HEK293T (cell line): ENCODE results near the gene RFNG.

Experiments
- ARNT ChIP-seq: fragments of 450-650 bp; IDR thresholded peaks from 2 replicates; pipeline ENCODE4 v1.6.1; 2017; ENCODE audit warnings: mild to moderate bottlenecking
- BHLHE40 ChIP-seq: fragments of 450-650 bp; IDR thresholded peaks from 2 replicates; pipeline ENCODE4 v1.6.1; 2016; ENCODE audit warnings: mild to moderate bottlenecking, moderate library complexity, borderline replicate concordance
- CTBP1 ChIP-seq: fragments of 450-650 bp; IDR thresholded peaks from 2 replicates; pipeline ENCODE4 v1.6.1; 2016; ENCODE audit warnings: borderline replicate concordance
- ELF4 ChIP-seq: fragments of 450-650 bp; IDR thresholded peaks from 2 replicates; pipeline ENCODE4 v1.6.1; 2017; ENCODE audit warnings: antibody characterized with exemption
- FOXA1 ChIP-seq: fragments of 450-650 bp; IDR thresholded peaks from 2 replicates; pipeline ENCODE4 v1.6.1; 2016; ENCODE audit warnings: mild to moderate bottlenecking
- FOXK2 ChIP-seq: fragments of 450-650 bp; IDR thresholded peaks from 2 replicates; pipeline ENCODE4 v1.6.1; 2016; ENCODE audit warnings: mild to moderate bottlenecking
- FOXM1 ChIP-seq: fragments of 450-650 bp; IDR thresholded peaks from 2 replicates; pipeline ENCODE4 v1.6.1; 2017; ENCODE audit warnings: mild to moderate bottlenecking, borderline replicate concordance
- HDGF ChIP-seq: fragments of 450-650 bp; IDR thresholded peaks from 2 replicates; pipeline ENCODE4 v1.6.1; 2017; ENCODE audit warnings: antibody characterized with exemption, borderline replicate concordance
- L3MBTL2 ChIP-seq: fragments of 450-650 bp; conservative IDR thresholded peaks from 2 replicates; pipeline ENCODE4 v1.6.1; 2016; ENCODE audit warnings: mild to moderate bottlenecking
- LEF1 ChIP-seq: fragments of 450-650 bp; IDR thresholded peaks from 2 replicates; pipeline ENCODE4 v1.6.1; 2017; ENCODE audit warnings: mild to moderate bottlenecking, borderline replicate concordance
- NFRKB ChIP-seq: fragments of 450-650 bp; IDR thresholded peaks from 2 replicates; pipeline ENCODE4 v1.6.1; 2016; ENCODE audit warnings: mild to moderate bottlenecking, moderate library complexity
- SP1 ChIP-seq: fragments of 450-650 bp; IDR thresholded peaks from 2 replicates; pipeline ENCODE4 v1.6.1; 2017
- SUZ12 ChIP-seq: fragments of 450-650 bp; IDR thresholded peaks from 2 replicates; pipeline ENCODE4 v1.6.1; 2016; ENCODE audit warnings: mild to moderate bottlenecking
- TF ChIP-seq, protein P1 (sequence below): fragments of 450-650 bp; IDR thresholded peaks from 2 replicates; pipeline ENCODE4 v1.6.1; 2016

GRCh38 chr17:82062076-82062983, 10.7 kb upstream of the RFNG start:
- TF ChIP-seq SP1: no peak
- TF ChIP-seq CTBP1: no peak
- no peak for TF ChIP-seq FOXA1
- TF ChIP-seq LEF1: no peak
- no peak for TF ChIP-seq NFRKB
- TF ChIP-seq FOXM1: no peak
- no peak for TF ChIP-seq FOXK2
- no peak for TF ChIP-seq HDGF
- TF ChIP-seq SUZ12: no peak
- TF ChIP-seq ELF4: no peak
- TF ChIP-seq L3MBTL2: no peak
- TF ChIP-seq ARNT: no peak
- TF ChIP-seq, protein P1, sequence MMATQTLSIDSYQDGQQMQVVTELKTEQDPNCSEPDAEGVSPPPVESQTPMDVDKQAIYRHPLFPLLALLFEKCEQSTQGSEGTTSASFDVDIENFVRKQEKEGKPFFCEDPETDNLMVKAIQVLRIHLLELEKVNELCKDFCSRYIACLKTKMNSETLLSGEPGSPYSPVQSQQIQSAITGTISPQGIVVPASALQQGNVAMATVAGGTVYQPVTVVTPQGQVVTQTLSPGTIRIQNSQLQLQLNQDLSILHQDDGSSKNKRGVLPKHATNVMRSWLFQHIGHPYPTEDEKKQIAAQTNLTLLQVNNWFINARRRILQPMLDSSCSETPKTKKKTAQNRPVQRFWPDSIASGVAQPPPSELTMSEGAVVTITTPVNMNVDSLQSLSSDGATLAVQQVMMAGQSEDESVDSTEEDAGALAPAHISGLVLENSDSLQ: no peak
- TF ChIP-seq BHLHE40: no peak
